Pancreas (tissue), 10 donors: Measurements from ENCODE around the gene ALG13. TPM values are rescaled to one million over a fixed set of nuclear protein-coding genes. Genes with fewer than 3 reads are reported as not detected.
A peak's percentile ranks its signal among the peaks of the same experiment; 100 is the strongest.
"Not testable (repeated sequence)": the region's sequence is repeated elsewhere in the genome, so short reads cannot be mapped to it uniquely, and the experiment has no call there.

Source experiments
- ATAC-seq, 4 donors: fragments of 200-7000 bp; cut with Tn5 transposase; one replicate each; pipeline versions ENCODE4 v1.8.0 to v1.9.1; 2020; ENCODE audit warnings: mild to moderate bottlenecking in 4 of 4, moderate library complexity in 4 of 4
- DNase-seq, 6 donors: peaks; one replicate each; pipeline ENCODE4 v3.0.0-alpha.2; 2020
- FAIRE-seq: peaks from 2 replicates; lab custom pipeline; 2012; peaks lifted over from hg19 to GRCh38; lab: Jason Lieb, UNC
- H3K27ac ChIP-seq, 4 donors: fragments of 200-600 bp; sonication (generic); 1 replicate in 3 of 4; 2 replicates in 1 of 4; pipeline versions ENCODE4 v1.5.0 to v1.8.0; 2020
- H3K27me3 ChIP-seq, 4 donors: fragments of 200-600 bp; one replicate each; pipeline ENCODE4 v1.8.0; 2021
- H3K36me3 ChIP-seq, 3 donors: fragments of 200-600 bp; sonication (generic) in 1 of 3; one replicate each; pipeline versions ENCODE4 v1.5.0 to v1.8.0; 2020 to 2021
- H3K4me1 ChIP-seq, 3 donors: fragments of 200-600 bp; one replicate each; pipeline ENCODE4 v1.8.0; 2021
- H3K4me3 ChIP-seq, 4 donors: fragments of 200-600 bp; sonication (generic) in 2 of 4; one replicate each; pipeline versions ENCODE4 v1.5.0 to v1.8.0; 2020 to 2021
- H3K9me3 ChIP-seq, 4 donors: fragments of 200-600 bp; one replicate each; pipeline ENCODE4 v1.8.0; 2021
- CTCF ChIP-seq, 4 donors: fragments of 200-600 bp; sonication (generic) in 3 of 4; IDR thresholded peaks; one replicate each; pipeline versions ENCODE4 v1.5.0 to v1.8.0; 2021; ENCODE audit warnings: antibody characterized with exemption in 4 of 4
- WGBS, 2 donors: extraction: QIAGEN DNeasy Blood & Tissue Kit; methylation state at CpG; one replicate each; pipeline ENCODE4 v1.1.7; 2013; 5-methylcytosine and 5-hydroxymethylcytosine counted together
- intact Hi-C, 3 donors: fragments of 100-400 bp; cut with DNase I; formaldehyde crosslinking; loops; one replicate each; pipeline versions ENCODE4 v1.11.1 to v1.14.2; 2022
- polyA plus RNA-seq, 2 donors: library from polyadenylated mRNA; stranded (reverse); fragments of 200-250 nt; gene quantifications; one replicate each; pipeline ENCODE4 v1.2.3, GENCODE V29; 2013
- total RNA-seq, 6 donors: library from RNA; stranded (reverse); fragmentation: NEBNext Ultra II Directional in 4 of 6; extraction: Animal tissue kit (Norgen Biotek cat#: 25700) in 4 of 6; gene quantifications; one replicate each; pipeline versions ENCODE4 v1.2.1 to v1.2.4, GENCODE V29; 2021 to 2023
- donor health status: healthy with polysubstance abuse.
- donor health status: DM: no; HTN: no; CAD: no; lungs with moderate emphysema.
- donor health status: DM: no; HTN: no; CAD: no.
- donor health status: control.
- donor health status: control.
- donor health status: Bipolar disorder and iron deficiency.
- donor health status: DM: yes; HTN: yes; CAD: no.
- donor health status: DM: no; HTN: no; CAD: no.
- donor health status: DM: no; HTN: no; CAD: no.
- donor health status: DM: yes; HTN: yes; CAD: no.

ALG13 gene
- total RNA-seq = 10 to 100 TPM; 13.4 to 27.8 (median 18.4) TPM
- polyA plus RNA-seq = 10 to 100 TPM; 17.9 to 31.0 TPM

GRCh38 chrX:111680988-111681779 is at the start of gene ALG13:
TSS of gene ALG13 (plus strand) at chrX:111681170. CDS start at chrX:111681219, 49 bp downstream.
- H3K27ac ChIP-seq = peak within 1 kb of the TSS; percentile 95 to 98 (median 96)
- FAIRE-seq (no peak), ATAC-seq (peak; percentile 96 to 99 (median 98)), DNase-seq (peak; percentile 81 to 93 (median 90))
- H3K27me3 ChIP-seq = no peaks in the 10 kb centered on the region
- intact Hi-C loops = no loop called here
- WGBS, 2 donors = 1 to 15% methylated on average over 68 of the region's 69 CpGs
- peak within 1 kb of the TSS; percentile 59 to 95 (median 70) for H3K4me3 ChIP-seq
- peak; percentile 50 to 64 (median 54) for TF ChIP-seq CTCF (IDR thresholded peaks at IDR 0.05)
- H3K9me3 ChIP-seq = no peaks in the 10 kb centered on the region
- H3K4me1 ChIP-seq = no peaks in the 10 kb centered on the region
- no peaks in the 10 kb centered on the region for H3K36me3 ChIP-seq

- H3K4me1 ChIP-seq = no peaks in the 10 kb centered on the region
- DNase-seq (no peak), ATAC-seq (no peak), FAIRE-seq (no peak)
- no peak overlapping the region for H3K27ac ChIP-seq
- no peaks in the 10 kb centered on the region for H3K36me3 ChIP-seq
- no peak for TF ChIP-seq CTCF (IDR thresholded peaks at IDR 0.05)
- intact Hi-C loops = no loop called here
- H3K9me3 ChIP-seq = no peaks in the 10 kb centered on the region
- H3K27me3 ChIP-seq = peaks cover 0 to 11% (median 4%) of the 10 kb centered on the region in 4 donors
- no peak overlapping the region for H3K4me3 ChIP-seq
- 57 to 78% methylated on average over 1 of the region's 1 CpG for WGBS, 2 donors
Observed at GRCh38 chrX:111634823-111635729, 45.9 kb upstream of the ALG13 start.

GRCh38 chrX:111641969-111642368 is 39.0 kb upstream of the ALG13 start:
- DNase-seq = no peak
- no peaks in the 10 kb centered on the region for H3K9me3 ChIP-seq
- FAIRE-seq = no peak
- 67 to 75% methylated on average over 3 of the region's 3 CpGs for WGBS, 2 donors
- no peaks in the 10 kb centered on the region for H3K36me3 ChIP-seq
- H3K4me3 ChIP-seq = no peak overlapping the region
- no peaks in the 10 kb centered on the region for H3K27me3 ChIP-seq
- no peaks in the 10 kb centered on the region for H3K4me1 ChIP-seq
- intact Hi-C loops = no loop called here
- ATAC-seq = no peak
- no peak overlapping the region for H3K27ac ChIP-seq
- TF ChIP-seq CTCF (IDR thresholded peaks at IDR 0.05) = no peak

GRCh38 chrX:111645165-111645564 is 35.8 kb upstream of the ALG13 start:
- H3K9me3 ChIP-seq, H3K4me3 ChIP-seq, H3K27me3 ChIP-seq, FAIRE-seq, DNase-seq, H3K27ac ChIP-seq, H3K4me1 ChIP-seq, H3K36me3 ChIP-seq, ATAC-seq, intact Hi-C loops: not testable (repeated sequence)
- 86 to 88% methylated on average over 3 of the region's 3 CpGs for WGBS, 2 donors

- H3K9me3 ChIP-seq = no peaks in the 10 kb centered on the region
- intact Hi-C loops = no loop called here
- TF ChIP-seq CTCF (IDR thresholded peaks at IDR 0.05) = no peak
- FAIRE-seq (no peak), ATAC-seq (no peak), DNase-seq (no peak)
- no peaks in the 10 kb centered on the region for H3K4me1 ChIP-seq
- H3K27ac ChIP-seq = no peak overlapping the region
- no peaks in the 10 kb centered on the region for H3K27me3 ChIP-seq
- H3K36me3 ChIP-seq = no peaks in the 10 kb centered on the region
- no peak overlapping the region for H3K4me3 ChIP-seq
Observed at GRCh38 chrX:111645607-111646006, 35.4 kb upstream of the ALG13 start.
